B cell (primary cell): ENCODE data around the gene MED16. TPM values are rescaled to one million over a fixed set of nuclear protein-coding genes. Genes with fewer than 3 reads are reported as not detected.
"Not testable (repeated sequence)": the region's sequence is repeated elsewhere in the genome, so short reads cannot be mapped to it uniquely, and the experiment has no call there.

ENCODE experiments used
- ATAC-seq: fragments of 200-7000 bp; cut with Tn5 transposase; one replicate; pipeline ENCODE4 v1.10.0; 2021; ENCODE audit warnings: low read depth, mild to moderate bottlenecking, moderate number of reproducible peaks, moderate library complexity
- CTCF ChIA-PET: fragments of 350-600 bp; sonication (Branson Sonifier 250); formaldehyde crosslinking; loops from one replicate; lab custom pipeline; 2021; ENCODE audit warnings: antibody characterized with exemption, inconsistent platforms; lab: Charles Lee
- POLR2A ChIA-PET: fragments of 350-600 bp; sonication (Branson Sonifier 250); formaldehyde crosslinking; loops from one replicate; lab custom pipeline; 2021; ENCODE audit warnings: antibody characterized with exemption; lab: Charles Lee
- DNase-seq: peaks from one replicate; pipeline ENCODE4 v3.0.0; 2013
- H2AFZ ChIP-seq: 2 replicates; pipeline ENCODE4 v1.6.1; 2012; ENCODE audit warnings: mild to moderate bottlenecking, low read depth, low read length; ENCODE audit not compliant: insufficient read depth, poor library complexity, severe bottlenecking
- H3K27ac ChIP-seq, 2 donors: 1 replicate in 1 of 2; 2 replicates in 1 of 2; pipeline ENCODE4 v1.5.1; 2012 to 2013; ENCODE audit warnings: low read length in 2 of 2, mild to moderate bottlenecking in 2 of 2, moderate library complexity in 1 of 2
- H3K27me3 ChIP-seq, 4 experiments: fragments of 200-600 bp in 1 of 4; sonication (generic) in 1 of 4; replicated peaks in 1 of 4; 1 replicate in 2 of 4; 2 replicates in 2 of 4; pipeline versions ENCODE4 v1.6.1 to v1.7.0; 2013 to 2016; ENCODE audit warnings: low read length in 3 of 4, mild to moderate bottlenecking in 2 of 4, mixed read lengths in 1 of 4, moderate library complexity in 1 of 4; ENCODE audit not compliant: insufficient read depth in 4 of 4, control insufficient read depth in 3 of 4; ENCODE audit errors: control extremely low read depth in 1 of 4
- H3K36me3 ChIP-seq, 2 experiments: replicated peaks in 1 of 2; 1 replicate in 1 of 2; 2 replicates in 1 of 2; pipeline versions ENCODE4 v1.6.1 to v1.7.1; 2013; ENCODE audit warnings: low read length in 1 of 2; ENCODE audit not compliant: insufficient read depth in 2 of 2, control insufficient read depth in 1 of 2; ENCODE audit errors: control extremely low read depth in 1 of 2, extremely low read depth in 1 of 2
- H3K4me1 ChIP-seq, 2 donors: fragments of 200-600 bp in 1 of 2; sonication (generic) in 1 of 2; 1 replicate in 1 of 2; 2 replicates in 1 of 2; pipeline versions ENCODE4 v1.5.1 to v1.6.1; 2013 to 2017; ENCODE audit warnings: low read length in 2 of 2; ENCODE audit not compliant: control insufficient read depth in 2 of 2, insufficient read depth in 2 of 2
- H3K4me2 ChIP-seq: replicated peaks from 2 replicates; pipeline ENCODE3; 2012; ENCODE audit warnings: mild to moderate bottlenecking, low read depth, low read length; ENCODE audit not compliant: poor library complexity, severe bottlenecking
- H3K4me3 ChIP-seq, 5 experiments: fragments of 200-600 bp in 1 of 5; sonication (generic) in 1 of 5; 1 replicate in 3 of 5; 2 replicates in 2 of 5; pipeline versions ENCODE4 v1.5.1 to v1.7.0; 2011 to 2016; ENCODE audit warnings: low read length in 4 of 5, mild to moderate bottlenecking in 4 of 5, low read depth in 2 of 5, control low read depth in 1 of 5, moderate library complexity in 1 of 5; ENCODE audit not compliant: insufficient read depth in 1 of 5; ENCODE audit errors: control extremely low read depth in 1 of 5, extremely low read depth in 1 of 5
- H3K79me2 ChIP-seq: fragments of 200-600 bp; sonication (generic); one replicate; pipeline ENCODE4 v1.6.0; 2016; ENCODE audit warnings: low read length; ENCODE audit not compliant: control insufficient read depth, insufficient read depth
- H3K9ac ChIP-seq: fragments of 200-600 bp; sonication (generic); 2 replicates; pipeline ENCODE4 v1.6.1; 2017; ENCODE audit warnings: mild to moderate bottlenecking, low read length, moderate library complexity
- H3K9me3 ChIP-seq, 3 donors: one replicate each; pipeline versions ENCODE4 v1.6.1 to v1.7.1; 2013; ENCODE audit warnings: low read length in 2 of 3; ENCODE audit not compliant: control insufficient read depth in 2 of 3, insufficient read depth in 1 of 3; ENCODE audit errors: control extremely low read depth in 1 of 3
- H4K20me1 ChIP-seq: 2 replicates; pipeline ENCODE4 v1.6.0; 2012; ENCODE audit warnings: mild to moderate bottlenecking, low read length; ENCODE audit not compliant: insufficient read depth, control insufficient read depth, poor library complexity, severe bottlenecking
- H3K27ac Mint-ChIP-seq: one replicate; pipeline ENCODE4 v1.8.0; 2021; ENCODE audit warnings: mixed read lengths
- H3K27me3 Mint-ChIP-seq: one replicate; pipeline ENCODE4 v1.8.0; 2021; ENCODE audit warnings: mixed read lengths
- H3K4me1 Mint-ChIP-seq: one replicate; pipeline ENCODE4 v1.8.0; 2021; ENCODE audit warnings: mixed read lengths
- H3K4me3 Mint-ChIP-seq: one replicate; pipeline ENCODE4 v1.8.0; 2021; ENCODE audit warnings: mixed read lengths
- H3K9me3 Mint-ChIP-seq: one replicate; pipeline ENCODE4 v1.8.0; 2022; ENCODE audit warnings: mixed read lengths; ENCODE audit not compliant: insufficient read depth
- EZH2 ChIP-seq: IDR thresholded peaks from 2 replicates; pipeline ENCODE4 v1.6.1; 2012; ENCODE audit warnings: borderline replicate concordance, low read depth, mild to moderate bottlenecking, moderate library complexity, low read length; ENCODE audit not compliant: insufficient read depth, poor library complexity, severe bottlenecking
- WGBS: methylation state at CpG from one replicate; pipeline ENCODE4 v1.1.5; 2013; ENCODE audit warnings: missing lambda C conversion rate; ENCODE audit not compliant: insufficient coverage; 5-methylcytosine and 5-hydroxymethylcytosine counted together
- intact Hi-C: fragments of 100-400 bp; cut with micrococcal nuclease; formaldehyde crosslinking; loops from one replicate; pipeline ENCODE4 v1.10.0; 2022
- polyA plus RNA-seq: library from polyadenylated mRNA; depleted of rRNA; stranded (reverse); fragments of >200 nt; gene quantifications from 2 replicates; pipeline ENCODE4 v1.2.3, GENCODE V29; 2012
- total RNA-seq, 2 donors: library from RNA; stranded (reverse); fragments of 120-200 nt in 1 of 2; gene quantifications; 1 replicate in 1 of 2; 2 replicates in 1 of 2; pipeline versions ENCODE4 v1.2.3 to v1.2.4, GENCODE V29; 2013 to 2022
- TF ChIP-seq, protein P1 (sequence below): fragments of 200-600 bp; IDR thresholded peaks from one replicate; pipeline ENCODE4 v1.8.0; 2022; ENCODE audit warnings: antibody characterized with exemption, mild to moderate bottlenecking

MED16 gene
- total and polyA plus RNA-seq, 2 donors (not counting 1 experiment from before 2014, with no cell fraction given), result 85.0 to 85.3 TPM

DNA sequence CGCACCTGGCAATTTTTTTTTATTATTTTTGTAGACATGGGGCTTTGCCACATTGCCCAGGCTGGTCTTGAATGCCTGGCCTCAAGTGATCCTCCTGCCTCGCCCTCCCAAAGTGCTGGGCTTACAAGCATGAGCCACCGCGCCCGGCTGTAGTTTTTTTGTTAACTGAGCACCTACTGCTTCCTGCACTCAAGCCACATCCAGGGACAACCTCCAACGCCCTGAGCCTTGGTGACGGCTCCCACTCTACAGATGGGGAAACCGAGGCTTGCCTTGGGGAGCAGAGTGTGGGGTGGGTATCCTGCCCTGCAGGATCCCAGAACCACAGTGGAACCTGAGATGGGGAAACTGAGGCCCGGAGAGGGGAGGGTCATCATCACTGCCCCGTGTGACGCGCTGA lies 37.8 kb downstream of the MED16 start:
- Mint-ChIP-seq H3K27me3 (peaks cover 7% of the 10 kb centered on the region), H3K27ac (no peak overlapping the region), H3K4me3 (no peak overlapping the region), H3K9me3 (no peaks in the 10 kb centered on the region), H3K4me1 (peaks cover 2% of the 10 kb centered on the region)
- Histone ChIP-seq H3K36me3 (no peaks in the 10 kb centered on the region), H3K79me2 (no peaks in the 10 kb centered on the region), H3K27me3 (peaks cover 0 to 43% (median 13%) of the 10 kb centered on the region in 4 experiments), H3K4me1 (peaks cover 6 to 16% of the 10 kb centered on the region in 2 donors), H3K9ac (no peak overlapping the region), H3K27ac (no peak overlapping the region), H3K9me3 (peaks cover 0 to 29% (median 0%) of the 10 kb centered on the region in 3 donors), H2AFZ (no peak overlapping the region), H3K4me2 (no peak overlapping the region), H4K20me1 (no peaks in the 10 kb centered on the region), H3K4me3 (no peak overlapping the region)
- intact Hi-C loops, result no loop called here
- POLR2A ChIA-PET, result no interaction called here
- ATAC-seq, result no peak
- 83% methylated on average over 11 of the region's 12 CpGs for WGBS
- CTCF ChIA-PET, result interaction anchor here (1.4 to 7.5 kb wide), 4 partner anchors 38 to 129 kb away, joined by 3 to 72 read pairs (median 20); partner anchors contain the start of genes MED16, RNU6-9 and WDR18
- TF ChIP-seq, protein P1, sequence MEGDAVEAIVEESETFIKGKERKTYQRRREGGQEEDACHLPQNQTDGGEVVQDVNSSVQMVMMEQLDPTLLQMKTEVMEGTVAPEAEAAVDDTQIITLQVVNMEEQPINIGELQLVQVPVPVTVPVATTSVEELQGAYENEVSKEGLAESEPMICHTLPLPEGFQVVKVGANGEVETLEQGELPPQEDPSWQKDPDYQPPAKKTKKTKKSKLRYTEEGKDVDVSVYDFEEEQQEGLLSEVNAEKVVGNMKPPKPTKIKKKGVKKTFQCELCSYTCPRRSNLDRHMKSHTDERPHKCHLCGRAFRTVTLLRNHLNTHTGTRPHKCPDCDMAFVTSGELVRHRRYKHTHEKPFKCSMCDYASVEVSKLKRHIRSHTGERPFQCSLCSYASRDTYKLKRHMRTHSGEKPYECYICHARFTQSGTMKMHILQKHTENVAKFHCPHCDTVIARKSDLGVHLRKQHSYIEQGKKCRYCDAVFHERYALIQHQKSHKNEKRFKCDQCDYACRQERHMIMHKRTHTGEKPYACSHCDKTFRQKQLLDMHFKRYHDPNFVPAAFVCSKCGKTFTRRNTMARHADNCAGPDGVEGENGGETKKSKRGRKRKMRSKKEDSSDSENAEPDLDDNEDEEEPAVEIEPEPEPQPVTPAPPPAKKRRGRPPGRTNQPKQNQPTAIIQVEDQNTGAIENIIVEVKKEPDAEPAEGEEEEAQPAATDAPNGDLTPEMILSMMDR, result no peak
- TF ChIP-seq EZH2, result no peak
- no peak for DNase-seq

- Histone ChIP-seq H3K4me3 (no peak overlapping the region), H3K4me1 (peaks cover 4 to 10% of the 10 kb centered on the region in 2 donors), H3K27me3 (peaks cover 0 to 41% (median 11%) of the 10 kb centered on the region in 4 experiments), H3K9ac (no peak overlapping the region), H3K36me3 (no peaks in the 10 kb centered on the region), H3K79me2 (no peaks in the 10 kb centered on the region), H3K27ac (no peak overlapping the region), H3K9me3 (peaks cover 0 to 24% (median 0%) of the 10 kb centered on the region in 3 donors), H3K4me2 (no peak overlapping the region), H4K20me1 (no peaks in the 10 kb centered on the region), H2AFZ (no peak overlapping the region)
- H3K4me3 Mint-ChIP-seq, result no peak overlapping the region
- H3K27ac Mint-ChIP-seq, result no peak overlapping the region
- 80% methylated on average over 2 of the region's 6 CpGs for WGBS
- ChIA-PET CTCF (interaction anchor here (1.1 to 7.5 kb wide), 2 partner anchors 67 to 128 kb away, joined by 4 to 72 read pairs; no protein-coding TSS in a partner anchor), POLR2A (no interaction called here)
- H3K27me3 Mint-ChIP-seq, result peaks cover 11% of the 10 kb centered on the region
- ATAC-seq, result no peak
- intact Hi-C loops, result no loop called here
- H3K9me3 Mint-ChIP-seq, result no peaks in the 10 kb centered on the region
- no peaks in the 10 kb centered on the region for H3K4me1 Mint-ChIP-seq
- DNase-seq, result no peak
- TF ChIP-seq, protein P1, result no peak
- TF ChIP-seq EZH2, result no peak
Observed at GRCh38 chr19:854549-854948, 38.4 kb downstream of the MED16 start.

DNA sequence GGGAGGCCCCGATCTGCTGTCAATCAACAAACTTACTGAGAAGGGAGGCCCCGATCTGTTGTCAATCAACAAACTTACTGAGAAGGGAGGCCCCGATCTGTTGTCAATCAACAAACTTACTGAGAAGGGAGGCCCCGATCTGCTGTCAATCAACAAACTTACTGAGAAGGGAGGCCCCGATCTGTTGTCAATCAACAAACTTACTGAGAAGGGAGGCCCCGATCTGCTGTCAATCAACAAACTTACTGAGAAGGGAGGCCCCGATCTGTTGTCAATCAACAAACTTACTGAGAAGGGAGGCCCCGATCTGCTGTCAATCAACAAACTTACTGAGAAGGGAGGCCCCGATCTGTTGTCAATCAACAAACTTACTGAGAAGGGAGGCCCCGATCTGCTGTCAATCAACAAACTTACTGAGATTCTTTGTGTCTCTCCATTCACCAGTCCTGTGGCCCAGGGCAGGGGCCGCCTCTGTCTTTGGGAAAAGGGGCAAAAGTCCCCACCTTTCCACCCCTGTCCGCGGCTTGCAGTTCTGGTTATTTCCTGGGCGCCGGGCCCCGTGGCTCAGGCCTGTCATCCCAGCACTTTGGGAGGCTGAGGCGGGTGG lies 39.3 kb downstream of the MED16 start:
- H3K4me2 ChIP-seq, H3K27ac ChIP-seq, H4K20me1 ChIP-seq, H3K9ac ChIP-seq, H3K4me3 ChIP-seq, H3K4me3 Mint-ChIP-seq, H3K9me3 Mint-ChIP-seq, H3K4me1 Mint-ChIP-seq, ATAC-seq, H3K4me1 ChIP-seq, DNase-seq, H3K79me2 ChIP-seq, intact Hi-C loops, H2AFZ ChIP-seq, H3K36me3 ChIP-seq, H3K27ac Mint-ChIP-seq, POLR2A ChIA-PET: not testable (repeated sequence)
- H3K27me3 ChIP-seq, result peaks cover 0 to 40% (median 7%) of the 10 kb centered on the region in 4 experiments
- 69% methylated on average over 3 of the region's 17 CpGs for WGBS
- H3K27me3 Mint-ChIP-seq, result peaks cover 11% of the 10 kb centered on the region
- CTCF ChIA-PET, result interaction anchor here (1.1 to 7.5 kb wide), 2 partner anchors 68 to 128 kb away, joined by 4 to 72 read pairs; no protein-coding TSS in a partner anchor
- H3K9me3 ChIP-seq, result peaks cover 0 to 17% (median 0%) of the 10 kb centered on the region in 3 donors
